Parathyroid adenoma (tissue), 2 donors: Measurements from ENCODE around the gene TRABD2B.

ENCODE experiments used
- H2AFZ ChIP-seq: fragments of 300-600 bp; sonication (generic); one replicate; pipeline ENCODE4 v1.7.0; 2017; ENCODE audit warnings: antibody characterized with exemption, mild to moderate bottlenecking
- H3K27ac ChIP-seq: fragments of 300-600 bp; sonication (generic); one replicate; pipeline ENCODE4 v1.7.0; 2017
- H3K27me3 ChIP-seq: fragments of 300-600 bp; sonication (generic); one replicate; pipeline ENCODE4 v1.7.0; 2017; ENCODE audit warnings: low read length; ENCODE audit not compliant: control insufficient read depth, insufficient read depth
- H3K36me3 ChIP-seq: fragments of 300-600 bp; sonication (generic); one replicate; pipeline ENCODE4 v1.7.0; 2017; ENCODE audit warnings: low read length; ENCODE audit not compliant: control insufficient read depth, insufficient read depth
- H3K4me1 ChIP-seq: fragments of 300-600 bp; sonication (generic); one replicate; pipeline ENCODE4 v1.7.0; 2017; ENCODE audit warnings: control low read depth
- H3K4me2 ChIP-seq: fragments of 300-600 bp; sonication (generic); one replicate; pipeline ENCODE4 v1.7.0; 2017; ENCODE audit warnings: low read length
- H3K4me3 ChIP-seq: fragments of 300-600 bp; sonication (generic); one replicate; pipeline ENCODE4 v1.7.0; 2017; ENCODE audit warnings: low read depth, low read length
- H3K79me2 ChIP-seq: fragments of 300-600 bp; sonication (generic); one replicate; pipeline ENCODE4 v1.7.0; 2017; ENCODE audit warnings: control low read depth
- H3K9ac ChIP-seq: fragments of 300-600 bp; sonication (generic); one replicate; pipeline ENCODE4 v1.7.0; 2017; ENCODE audit warnings: mild to moderate bottlenecking
- H3K9me3 ChIP-seq: fragments of 300-600 bp; sonication (generic); one replicate; pipeline ENCODE4 v1.7.0; 2017; ENCODE audit warnings: low read length; ENCODE audit not compliant: control insufficient read depth
- CTCF ChIP-seq: fragments of 300-600 bp; sonication (generic); IDR thresholded peaks from one replicate; pipeline ENCODE4 v1.7.0; 2017; ENCODE audit warnings: antibody characterized with exemption, mild to moderate bottlenecking
- donor health status: primary hyperparathyroidism.

Gene TRABD2B

GRCh38 chr1:47970882-47971281 lies 26.3 kb downstream of the TRABD2B start:
- Histone ChIP-seq H3K4me3 (no peak overlapping the region), H3K27me3 (no peaks in the 10 kb centered on the region), H3K4me1 (no peaks in the 10 kb centered on the region), H3K27ac (no peak overlapping the region), H3K9me3 (no peaks in the 10 kb centered on the region), H2AFZ (no peak overlapping the region), H3K4me2 (no peak overlapping the region), H3K79me2 (no peaks in the 10 kb centered on the region), H3K36me3 (no peaks in the 10 kb centered on the region), H3K9ac (no peak overlapping the region)
- no peak for TF ChIP-seq CTCF

- no peak for TF ChIP-seq CTCF
- Histone ChIP-seq H3K4me2 (no peak overlapping the region), H3K27me3 (no peaks in the 10 kb centered on the region), H3K9ac (no peak overlapping the region), H3K4me1 (no peaks in the 10 kb centered on the region), H3K9me3 (no peaks in the 10 kb centered on the region), H3K4me3 (no peak overlapping the region), H3K79me2 (no peaks in the 10 kb centered on the region), H2AFZ (no peak overlapping the region), H3K27ac (no peak overlapping the region), H3K36me3 (no peaks in the 10 kb centered on the region)
These were observed 27.7 kb downstream of the TRABD2B start for GRCh38 chr1:47969478-47969877.

GRCh38 chr1:47968556-47968888 lies 28.7 kb downstream of the TRABD2B start:
- Histone ChIP-seq H3K9me3 (no peaks in the 10 kb centered on the region), H3K4me3 (no peak overlapping the region), H3K4me2 (no peak overlapping the region), H3K4me1 (no peaks in the 10 kb centered on the region), H3K36me3 (no peaks in the 10 kb centered on the region), H3K9ac (no peak overlapping the region), H3K79me2 (no peaks in the 10 kb centered on the region), H3K27me3 (no peaks in the 10 kb centered on the region), H2AFZ (no peak overlapping the region), H3K27ac (no peak overlapping the region)
- TF ChIP-seq CTCF: no peak

GRCh38 chr1:47967864-47968555 lies 29.2 kb downstream of the TRABD2B start:
- no peaks in the 10 kb centered on the region for H3K27me3 ChIP-seq
- H3K36me3 ChIP-seq: no peaks in the 10 kb centered on the region
- no peak overlapping the region for H3K4me3 ChIP-seq
- no peaks in the 10 kb centered on the region for H3K79me2 ChIP-seq
- no peak overlapping the region for H3K4me2 ChIP-seq
- H3K9me3 ChIP-seq: no peaks in the 10 kb centered on the region
- no peak overlapping the region for H3K27ac ChIP-seq
- H3K9ac ChIP-seq: no peak overlapping the region
- TF ChIP-seq CTCF: no peak
- H2AFZ ChIP-seq: no peak overlapping the region
- H3K4me1 ChIP-seq: no peaks in the 10 kb centered on the region

GRCh38 chr1:47965816-47966215 lies 31.4 kb downstream of the TRABD2B start:
- Histone ChIP-seq H3K27ac (no peak overlapping the region), H3K4me1 (no peaks in the 10 kb centered on the region), H3K36me3 (no peaks in the 10 kb centered on the region), H3K79me2 (no peaks in the 10 kb centered on the region), H3K4me2 (no peak overlapping the region), H3K9me3 (no peaks in the 10 kb centered on the region), H3K9ac (no peak overlapping the region), H3K4me3 (no peak overlapping the region), H3K27me3 (no peaks in the 10 kb centered on the region), H2AFZ (no peak overlapping the region)
- no peak for TF ChIP-seq CTCF
